ENCODE results near the gene LDLRAD2.

DNA sequence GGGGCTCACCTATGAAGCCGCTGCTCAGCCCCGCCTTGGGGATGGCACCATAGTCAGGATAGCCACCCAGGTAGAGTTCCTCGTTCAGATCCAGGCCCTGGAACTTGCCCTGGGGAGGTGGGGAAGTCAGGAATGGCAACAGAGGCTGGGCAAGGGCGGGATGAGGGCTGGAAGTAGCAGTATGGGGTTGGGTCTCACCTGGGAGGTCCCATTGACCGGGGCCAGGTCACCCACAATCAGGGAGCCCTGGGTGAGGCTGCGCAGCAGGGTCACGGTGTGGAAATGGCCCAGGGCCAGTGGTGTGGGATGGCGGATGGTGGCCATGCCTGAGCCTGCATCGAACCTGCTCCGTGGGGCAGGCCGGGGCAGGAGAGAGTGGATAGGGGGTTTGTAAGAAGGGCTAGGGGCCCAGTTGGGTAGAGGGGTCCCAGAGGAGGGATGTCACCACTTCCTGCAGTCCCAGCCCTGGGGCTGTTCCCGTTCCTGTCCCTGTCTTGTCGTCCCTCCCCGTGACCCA, 19.4 kb downstream of the LDLRAD2 start:
- no peak for TF ChIP-seq POLR2AphosphoS5 (IDR thresholded peaks at IDR 0.05; ENCODE audit: low read depth, low read length)
- no peak for TF ChIP-seq POU2F2 (IDR thresholded peaks at IDR 0.05; ENCODE audit: low read depth, low read length)

Measured in GM12891 (cell line).